ENCODE results near the gene FLCN.

FLCN gene

DNA sequence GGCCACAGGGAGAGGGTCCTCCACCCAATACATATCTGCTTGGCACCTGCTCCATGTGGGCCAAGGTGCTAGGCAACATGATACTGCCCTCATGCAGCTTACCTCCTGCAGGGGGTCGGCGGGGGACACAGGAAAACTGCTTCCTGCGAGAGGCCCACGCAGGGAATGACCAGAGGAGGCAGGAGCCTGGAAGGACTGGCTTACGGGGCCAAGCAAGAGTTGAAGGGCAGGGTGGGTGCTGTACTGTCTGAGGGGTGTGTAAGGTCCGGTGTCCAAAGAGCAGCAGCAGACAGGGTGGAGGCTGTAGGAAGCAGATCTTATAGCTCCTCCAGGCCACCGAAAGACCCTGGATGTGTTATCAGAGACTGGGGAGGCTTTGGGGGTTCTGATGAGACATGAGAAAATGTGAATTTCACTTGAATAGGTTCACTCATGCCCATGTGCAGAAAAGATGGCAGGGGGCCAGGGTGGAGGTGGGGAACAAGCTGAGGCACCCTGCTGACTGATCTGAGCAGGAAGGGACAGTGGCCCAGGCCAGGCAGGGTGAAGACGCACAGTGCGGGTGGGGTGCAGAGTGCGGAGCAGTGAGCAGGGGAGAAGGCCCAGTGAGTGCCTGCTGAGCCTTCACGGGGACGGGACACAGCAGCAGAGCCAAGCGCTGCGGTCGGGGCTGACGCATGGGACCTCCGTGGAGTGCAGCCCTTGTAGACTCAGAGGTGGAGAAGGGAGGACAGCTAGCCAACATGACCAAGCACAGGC lies 8.3 kb downstream of the FLCN start:
- CTCF ChIA-PET, result no interaction called here
- no peak for DNase-seq (ENCODE audit: low spot score)
- H3K27ac ChIP-seq, result no peak overlapping the region
- POLR2A ChIA-PET (ENCODE audit: low non-redundant PET), result no interaction called here
- TF ChIP-seq, protein P1, sequence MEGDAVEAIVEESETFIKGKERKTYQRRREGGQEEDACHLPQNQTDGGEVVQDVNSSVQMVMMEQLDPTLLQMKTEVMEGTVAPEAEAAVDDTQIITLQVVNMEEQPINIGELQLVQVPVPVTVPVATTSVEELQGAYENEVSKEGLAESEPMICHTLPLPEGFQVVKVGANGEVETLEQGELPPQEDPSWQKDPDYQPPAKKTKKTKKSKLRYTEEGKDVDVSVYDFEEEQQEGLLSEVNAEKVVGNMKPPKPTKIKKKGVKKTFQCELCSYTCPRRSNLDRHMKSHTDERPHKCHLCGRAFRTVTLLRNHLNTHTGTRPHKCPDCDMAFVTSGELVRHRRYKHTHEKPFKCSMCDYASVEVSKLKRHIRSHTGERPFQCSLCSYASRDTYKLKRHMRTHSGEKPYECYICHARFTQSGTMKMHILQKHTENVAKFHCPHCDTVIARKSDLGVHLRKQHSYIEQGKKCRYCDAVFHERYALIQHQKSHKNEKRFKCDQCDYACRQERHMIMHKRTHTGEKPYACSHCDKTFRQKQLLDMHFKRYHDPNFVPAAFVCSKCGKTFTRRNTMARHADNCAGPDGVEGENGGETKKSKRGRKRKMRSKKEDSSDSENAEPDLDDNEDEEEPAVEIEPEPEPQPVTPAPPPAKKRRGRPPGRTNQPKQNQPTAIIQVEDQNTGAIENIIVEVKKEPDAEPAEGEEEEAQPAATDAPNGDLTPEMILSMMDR (conservative IDR thresholded peaks at IDR 0.05; ENCODE audit: low read depth), result no peak

DNA sequence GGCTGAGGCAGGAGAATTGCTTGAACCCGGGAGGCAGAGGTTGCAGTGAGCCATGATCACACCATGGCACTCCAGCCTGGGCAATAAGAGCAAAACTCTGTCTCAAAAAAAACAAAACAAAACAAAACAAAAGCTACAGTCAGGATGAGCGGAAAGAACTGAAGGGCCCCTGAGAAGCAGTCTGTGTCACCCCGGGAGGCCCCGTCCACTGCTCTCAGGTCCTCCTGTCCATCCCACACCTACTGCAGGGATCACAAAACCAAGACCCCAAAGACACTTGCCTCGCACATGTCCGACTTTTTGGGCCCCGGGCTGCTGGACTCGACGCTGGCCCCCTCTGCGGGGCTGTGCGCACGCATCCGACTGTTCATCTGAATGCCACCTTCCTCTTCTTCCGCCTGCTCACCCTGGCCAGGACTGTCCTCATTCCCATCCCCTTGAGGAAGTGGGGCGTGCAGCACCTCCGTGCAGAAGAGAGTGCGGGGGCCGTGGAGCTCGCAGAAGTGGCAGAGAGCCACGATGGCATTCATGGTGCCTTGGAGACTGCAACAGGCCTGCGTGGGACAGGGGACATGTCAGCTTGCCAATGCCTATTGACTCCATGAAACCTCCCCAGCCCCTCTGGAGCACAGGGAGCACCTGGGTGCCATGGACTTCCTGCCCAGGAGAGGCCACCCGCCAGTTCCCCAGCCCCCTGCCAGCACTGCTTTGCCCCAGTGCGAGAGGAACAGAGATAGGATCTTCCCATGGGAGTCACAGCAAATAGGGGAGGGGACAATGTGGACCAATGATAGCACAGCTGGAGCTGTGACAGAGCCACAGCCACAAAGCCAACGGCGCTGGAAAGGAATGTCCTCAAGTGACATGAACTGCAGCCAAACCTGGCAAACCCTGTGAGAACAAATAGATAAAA lies 9.1 kb downstream of the FLCN start:
- ChIA-PET CTCF (no interaction called here), POLR2A (ENCODE audit: low non-redundant PET) (interaction anchor here (0.6 kb wide), 1 partner anchor 693 kb away, joined by 3 read pairs; no protein-coding TSS in a partner anchor)
- no peak overlapping the region for H3K27ac ChIP-seq
- DNase-seq (ENCODE audit: low spot score), result no peak
- TF ChIP-seq, protein P1 (conservative IDR thresholded peaks at IDR 0.05; ENCODE audit: low read depth), result no peak

DNA sequence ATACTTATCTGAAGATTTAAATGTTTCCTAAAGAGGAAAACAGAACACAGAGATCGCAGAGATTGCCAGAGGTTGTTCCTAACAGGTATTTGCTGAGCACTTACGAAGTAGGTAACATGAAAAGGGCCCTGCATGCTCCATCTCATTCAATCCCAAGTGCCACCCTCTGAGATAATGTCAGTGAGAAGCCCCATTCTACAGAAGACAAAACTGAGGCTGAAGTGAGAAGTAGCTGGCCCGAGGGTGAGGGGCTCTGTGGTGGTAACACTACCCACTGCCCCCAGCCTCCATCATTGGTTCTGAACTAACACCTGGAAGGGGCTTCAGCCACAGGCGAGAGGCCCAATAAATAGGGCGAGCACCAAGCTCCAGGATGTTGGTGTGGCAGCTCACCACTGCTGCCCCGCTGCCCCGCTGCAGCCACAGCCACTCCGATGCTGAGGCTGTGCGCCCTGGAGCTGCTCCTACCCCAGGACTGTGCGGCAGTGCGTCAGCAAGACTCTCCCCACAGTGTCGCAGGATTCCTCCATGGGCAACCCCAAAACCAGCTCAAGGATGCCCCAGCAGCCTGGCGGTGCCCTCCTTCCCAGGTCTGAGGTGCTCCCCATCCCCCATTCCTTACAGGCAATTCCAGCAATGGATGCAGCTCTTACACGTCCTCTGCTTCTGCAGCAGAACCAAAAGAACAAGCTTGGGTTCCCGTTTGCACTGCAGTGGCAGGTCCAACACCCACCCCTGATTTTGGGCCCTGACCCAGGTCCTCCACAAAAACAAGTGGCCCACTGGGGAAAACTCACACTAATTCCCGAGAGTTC lies 10.3 kb downstream of the FLCN start:
- no peak for DNase-seq (ENCODE audit: low spot score)
- ChIA-PET CTCF (interaction anchor here (0.6 kb wide), 1 partner anchor 9 kb away, joined by 4 read pairs; no protein-coding TSS in a partner anchor), POLR2A (ENCODE audit: low non-redundant PET) (interaction anchor here (0.6 kb wide), 1 partner anchor 694 kb away, joined by 3 read pairs; no protein-coding TSS in a partner anchor)
- H3K27ac ChIP-seq, result no peak overlapping the region
- TF ChIP-seq, protein P1 (conservative IDR thresholded peaks at IDR 0.05; ENCODE audit: low read depth), result no peak

DNA sequence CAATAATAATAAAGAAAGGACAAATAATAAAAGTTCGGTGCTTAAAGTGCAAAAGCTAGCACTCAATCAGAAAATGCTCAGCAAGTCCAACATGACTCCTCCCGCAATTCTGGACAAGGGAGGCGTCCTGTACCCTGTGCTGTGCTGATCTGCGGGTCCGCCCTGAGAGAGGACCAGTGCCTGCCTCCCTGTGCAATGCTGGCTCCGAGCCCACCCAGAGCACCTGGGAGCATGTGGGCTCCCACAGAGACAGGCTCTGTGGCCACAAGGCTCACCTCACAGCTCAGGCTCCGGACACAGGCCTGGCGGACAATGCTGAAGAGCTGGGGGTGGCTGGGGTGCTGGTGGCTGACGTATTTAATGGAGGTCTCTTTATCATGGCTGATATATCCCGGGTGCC lies 11.1 kb downstream of the FLCN start:
- no peak for DNase-seq (ENCODE audit: low spot score)
- H3K27ac ChIP-seq, result no peak overlapping the region
- POLR2A ChIA-PET (ENCODE audit: low non-redundant PET), result no interaction called here
- TF ChIP-seq, protein P1 (conservative IDR thresholded peaks at IDR 0.05; ENCODE audit: low read depth), result no peak
- CTCF ChIA-PET, result no interaction called here

DNA sequence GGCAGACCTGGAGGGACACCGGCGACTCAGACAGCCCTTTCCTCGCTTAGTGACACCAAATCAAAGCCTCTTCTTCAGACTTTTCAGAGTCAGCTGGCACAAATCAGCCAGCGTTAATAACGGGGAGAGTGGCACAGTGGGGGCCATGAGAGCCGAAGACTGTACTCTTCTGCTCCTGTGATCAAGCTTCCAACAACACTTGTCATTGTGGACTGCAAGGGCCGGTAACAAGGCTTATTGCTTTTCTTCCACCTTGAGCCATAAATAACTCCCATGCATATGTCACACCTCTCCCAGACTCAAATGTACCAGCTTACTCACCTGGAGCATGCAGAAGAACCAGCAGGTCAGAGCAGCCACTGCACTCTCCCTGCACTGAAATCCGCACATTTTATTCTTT lies 12.8 kb downstream of the FLCN start:
- TF ChIP-seq, protein P1 (conservative IDR thresholded peaks at IDR 0.05; ENCODE audit: low read depth), result no peak
- DNase-seq (ENCODE audit: low spot score), result no peak
- H3K27ac ChIP-seq, result no peak overlapping the region
- POLR2A ChIA-PET (ENCODE audit: low non-redundant PET), result no interaction called here
- CTCF ChIA-PET, result interaction anchor here (0.5 kb wide), 1 partner anchor 820 kb away, joined by 3 read pairs; no protein-coding TSS in a partner anchor

DNA sequence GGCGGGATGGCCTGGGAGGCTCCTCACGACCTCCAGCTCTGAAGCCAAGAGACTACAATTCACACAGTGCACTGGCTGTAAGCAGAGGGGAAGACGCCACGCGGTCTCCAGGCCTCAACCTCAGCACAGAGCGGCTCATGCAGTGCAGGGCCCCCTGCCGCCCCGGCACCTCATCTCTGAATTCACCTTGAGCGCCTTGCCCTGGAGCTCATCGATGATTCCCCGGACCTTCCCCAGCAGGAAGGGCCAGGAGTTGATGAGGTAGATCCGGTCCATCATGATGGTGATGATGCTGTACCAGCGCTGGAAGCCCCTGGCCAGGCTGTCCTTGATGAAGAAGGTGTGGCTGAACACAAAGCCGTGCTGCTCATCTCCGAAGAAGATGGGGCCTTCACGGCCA lies 13.2 kb downstream of the FLCN start:
- no peak overlapping the region for H3K27ac ChIP-seq
- CTCF ChIA-PET, result interaction anchor here (0.6 kb wide), 1 partner anchor 55 kb away, joined by 5 read pairs; no protein-coding TSS in a partner anchor
- POLR2A ChIA-PET (ENCODE audit: low non-redundant PET), result no interaction called here
- DNase-seq (ENCODE audit: low spot score), result no peak
- TF ChIP-seq, protein P1 (conservative IDR thresholded peaks at IDR 0.05; ENCODE audit: low read depth), result no peak
